GM18505 (cell line): Measurements from ENCODE around the gene ASTN2.

Source experiments
- ATAC-seq: cut with Tn5 transposase; IDR thresholded peaks from one replicate; pipeline ENCODE4 v1.9.1; 2021; ENCODE audit not compliant: unreplicated experiment
- POLR2A ChIP-seq: IDR thresholded peaks from 4 replicates; pipeline ENCODE4 v1.6.1; 2011; ENCODE audit warnings: borderline replicate concordance; ENCODE audit not compliant: insufficient read depth, insufficient read length; ENCODE audit errors: extremely low read depth

Gene ASTN2

DNA sequence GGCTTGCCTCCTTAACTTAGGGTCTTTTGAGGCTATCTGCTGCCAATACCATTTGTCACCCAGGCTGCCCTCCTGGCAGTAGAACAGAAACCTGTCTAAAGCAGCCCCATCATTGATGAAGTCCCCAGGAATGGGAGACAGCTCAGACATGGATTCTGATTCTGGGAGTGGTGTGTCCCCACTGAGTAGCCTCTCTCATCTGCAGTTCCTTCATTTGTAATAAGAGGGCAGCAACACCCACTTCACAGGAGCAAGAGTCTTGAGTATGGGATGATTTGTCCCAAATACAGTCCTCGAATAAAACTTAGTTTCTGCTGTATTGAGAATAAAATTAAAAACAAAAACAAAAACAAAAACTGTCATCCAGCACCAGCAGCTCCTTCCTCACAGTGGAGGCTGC is 167.6 kb downstream of the ASTN2 start:
- no peak for TF ChIP-seq POLR2A
- no peak for ATAC-seq

GRCh38 chr9:117245175-117245829 is 169.6 kb downstream of the ASTN2 start:
- no peak for ATAC-seq
- no peak for TF ChIP-seq POLR2A

DNA sequence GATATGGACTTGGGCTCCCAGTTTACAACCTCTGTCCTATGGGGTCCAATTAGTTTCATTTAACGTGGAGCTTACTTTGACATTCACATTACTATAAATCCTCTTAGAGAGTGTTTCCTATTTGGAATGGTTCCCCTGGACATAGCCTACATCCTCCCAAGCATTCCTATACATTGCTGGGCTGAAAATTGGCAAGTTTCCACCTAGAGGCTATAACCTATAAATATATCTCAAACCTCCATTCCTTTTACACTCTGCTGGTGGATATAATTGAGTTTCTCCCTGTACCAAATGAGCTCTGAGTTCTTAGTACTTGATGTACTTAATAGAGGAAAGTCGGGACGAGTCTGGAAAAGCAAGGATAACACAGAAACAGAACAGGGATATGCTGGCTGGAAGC is 172.8 kb downstream of the ASTN2 start:
- ATAC-seq, result no peak
- no peak for TF ChIP-seq POLR2A

- ATAC-seq, result no peak
- TF ChIP-seq POLR2A, result no peak
Measured at GRCh38 chr9:117239428-117239827, 175.4 kb downstream of the ASTN2 start.

DNA sequence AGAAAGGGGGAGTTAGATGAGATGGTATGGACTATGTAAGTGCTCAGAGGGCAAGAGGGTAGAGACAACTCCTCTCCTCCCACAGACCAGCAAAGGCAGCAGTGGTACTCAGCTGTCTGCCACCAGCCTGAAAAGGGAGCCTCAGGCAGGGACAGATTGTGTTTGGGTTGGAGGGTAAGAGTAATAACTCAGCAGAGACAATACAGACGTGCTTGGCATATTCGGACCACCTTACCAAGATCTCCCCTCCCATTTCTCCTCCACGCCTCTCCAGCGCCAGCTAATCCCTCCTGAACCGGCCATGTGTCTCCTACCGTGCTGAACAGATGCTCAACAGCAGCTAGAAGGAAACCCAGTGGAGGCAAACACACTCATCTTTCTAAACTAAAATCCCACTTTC is 180.8 kb downstream of the ASTN2 start:
- ATAC-seq, result no peak

GRCh38 chr9:117233016-117233415 is 181.8 kb downstream of the ASTN2 start:
- ATAC-seq, result no peak
- TF ChIP-seq POLR2A, result no peak

More for the DNA sequence above, 180.8 kb downstream of the ASTN2 start:
- TF ChIP-seq POLR2A, result no peak

GRCh38 chr9:117232281-117232680 is 182.6 kb downstream of the ASTN2 start:
- ATAC-seq, result no peak
- TF ChIP-seq POLR2A, result no peak

- ATAC-seq, result no peak
- TF ChIP-seq POLR2A, result no peak
Measured at GRCh38 chr9:117231012-117231411, 183.8 kb downstream of the ASTN2 start.

DNA sequence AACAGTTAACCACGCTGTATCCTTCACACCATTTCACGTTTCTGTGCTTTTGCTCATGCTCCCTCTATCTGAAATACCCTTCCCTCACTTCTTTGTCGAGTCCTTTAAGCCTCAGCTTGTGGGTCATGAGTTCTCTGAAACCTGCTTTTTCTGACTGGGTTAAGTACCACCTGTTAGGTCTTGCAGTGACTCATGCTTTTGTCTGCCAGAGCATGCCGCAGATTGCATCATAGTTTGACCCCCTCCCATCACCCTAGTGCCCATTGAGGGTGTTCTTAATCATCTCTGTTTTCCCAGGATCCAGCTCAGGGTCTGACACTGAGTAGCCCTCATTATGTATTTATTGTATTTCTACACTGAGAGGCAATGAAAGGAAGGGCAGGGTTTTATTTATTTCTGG is 190.2 kb downstream of the ASTN2 start:
- no peak for ATAC-seq
- TF ChIP-seq POLR2A, result no peak

DNA sequence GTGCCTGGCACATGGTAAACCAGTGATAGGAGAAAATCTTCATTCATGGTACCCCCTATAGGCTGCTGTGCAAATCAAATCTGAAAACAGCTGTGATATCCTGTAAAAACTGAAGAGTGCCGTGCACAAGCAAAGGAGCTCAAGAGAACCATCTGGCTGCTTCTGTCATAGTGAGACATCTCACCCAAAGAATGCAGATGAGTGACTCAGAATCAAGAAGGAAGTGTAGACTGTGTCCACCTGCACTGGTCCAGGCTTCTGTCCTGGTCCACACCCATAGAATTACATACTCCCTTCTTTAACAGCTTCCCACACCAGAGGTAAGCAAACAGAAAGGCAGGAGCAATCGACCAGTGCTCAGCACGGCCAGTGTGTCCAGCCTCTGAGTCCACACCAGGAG is 195.9 kb downstream of the ASTN2 start:
- no peak for TF ChIP-seq POLR2A
- ATAC-seq, result no peak

DNA sequence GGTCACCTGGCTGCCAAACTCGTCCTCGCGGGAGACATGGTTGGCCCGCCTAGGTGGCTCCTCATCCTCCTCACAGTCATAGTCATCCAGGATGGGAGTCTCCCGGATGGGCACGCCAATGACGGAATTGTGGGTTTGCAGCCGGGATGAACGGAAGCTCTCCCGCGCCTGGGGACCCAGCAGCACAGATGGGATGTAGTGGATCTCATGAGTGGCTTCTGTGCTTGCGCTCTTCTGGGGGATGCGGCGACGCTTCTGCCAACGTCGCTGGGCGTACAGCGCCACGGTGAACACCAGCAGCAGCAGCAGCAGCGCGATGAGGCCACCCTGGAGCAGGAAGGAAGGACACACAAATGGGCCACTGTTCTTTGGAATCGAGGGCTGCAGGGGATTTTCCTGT is 200.4 kb downstream of the ASTN2 start:
- ATAC-seq, result no peak
- TF ChIP-seq POLR2A, result no peak

GRCh38 chr9:117211280-117211679 is 203.6 kb downstream of the ASTN2 start:
- no peak for TF ChIP-seq POLR2A
- no peak for ATAC-seq

GRCh38 chr9:117205806-117206205 is 209.1 kb downstream of the ASTN2 start:
- no peak for TF ChIP-seq POLR2A
- no peak for ATAC-seq

GRCh38 chr9:117204971-117205370 is 209.9 kb downstream of the ASTN2 start:
- no peak for TF ChIP-seq POLR2A
- ATAC-seq, result no peak
